Midbrain (tissue), 1 donor: ENCODE results near the gene PGS1.

ENCODE experiments used
- DNase-seq: peaks from one replicate; lab custom pipeline; 2025; lab: John Stamatoyannopoulos, UW

Gene PGS1

GRCh38 chr17:78364436-78365281 is 13.8 kb upstream of the PGS1 start:
- no peak for DNase-seq

- no peak for DNase-seq
Measured at GRCh38 chr17:78365561-78366108, 12.8 kb upstream of the PGS1 start.

GRCh38 chr17:78366109-78366848 is 12.2 kb upstream of the PGS1 start:
- no peak for DNase-seq

- DNase-seq = no peak
Measured at GRCh38 chr17:78367193-78367592, 11.3 kb upstream of the PGS1 start.

GRCh38 chr17:78368348-78368747 is 10.1 kb upstream of the PGS1 start:
- DNase-seq = no peak

- no peak for DNase-seq
Measured at GRCh38 chr17:78368854-78369495, 9.5 kb upstream of the PGS1 start.

GRCh38 chr17:78369791-78370381 is 8.6 kb upstream of the PGS1 start:
- DNase-seq = no peak

- DNase-seq = no peak
Measured at GRCh38 chr17:78371056-78371455, 7.4 kb upstream of the PGS1 start.

GRCh38 chr17:78372841-78373240 is 5.6 kb upstream of the PGS1 start:
- no peak for DNase-seq

- DNase-seq = no peak
Measured at GRCh38 chr17:78374189-78374588, 4.3 kb upstream of the PGS1 start.

- no peak for DNase-seq
Measured at GRCh38 chr17:78374631-78375274, 3.7 kb upstream of the PGS1 start.

GRCh38 chr17:78375401-78376151 is 2.9 kb upstream of the PGS1 start:
- DNase-seq = no peak

- no peak for DNase-seq
Measured at GRCh38 chr17:78376161-78376560, 2.3 kb upstream of the PGS1 start.

- no peak for DNase-seq
Measured at GRCh38 chr17:78377858-78378224, 608 bp upstream of the PGS1 start.

GRCh38 chr17:78379131-78379491 is 662 bp downstream of the PGS1 start:
- no peak for DNase-seq

GRCh38 chr17:78380370-78380769 is 1.9 kb downstream of the PGS1 start:
- no peak for DNase-seq

- DNase-seq = no peak
Measured at GRCh38 chr17:78381601-78382232, 3.3 kb downstream of the PGS1 start.

- no peak for DNase-seq
Measured at GRCh38 chr17:78383725-78384471, 5.4 kb downstream of the PGS1 start.

GRCh38 chr17:78384479-78385175 is 6.2 kb downstream of the PGS1 start:
- DNase-seq = no peak
